Stimulated activated CD8-positive, alpha-beta memory T cell treated with anti-CD3 and anti-CD28 coated beads, Interleukin-15, amount 100 ng/mL, for 48 hours (primary cell): Measurements from ENCODE around the gene GGA3.
A peak's percentile ranks its signal among the peaks of the same experiment; 100 is the strongest.
"Not testable (repeated sequence)": the region's sequence is repeated elsewhere in the genome, so short reads cannot be mapped to it uniquely, and the experiment has no call there.

Experiments used
- DNase-seq, 2 donors: peaks; one replicate each; pipeline ENCODE4 v3.0.0-alpha.2; 2020; ENCODE audit warnings: low read depth in 2 of 2

Gene GGA3

DNA sequence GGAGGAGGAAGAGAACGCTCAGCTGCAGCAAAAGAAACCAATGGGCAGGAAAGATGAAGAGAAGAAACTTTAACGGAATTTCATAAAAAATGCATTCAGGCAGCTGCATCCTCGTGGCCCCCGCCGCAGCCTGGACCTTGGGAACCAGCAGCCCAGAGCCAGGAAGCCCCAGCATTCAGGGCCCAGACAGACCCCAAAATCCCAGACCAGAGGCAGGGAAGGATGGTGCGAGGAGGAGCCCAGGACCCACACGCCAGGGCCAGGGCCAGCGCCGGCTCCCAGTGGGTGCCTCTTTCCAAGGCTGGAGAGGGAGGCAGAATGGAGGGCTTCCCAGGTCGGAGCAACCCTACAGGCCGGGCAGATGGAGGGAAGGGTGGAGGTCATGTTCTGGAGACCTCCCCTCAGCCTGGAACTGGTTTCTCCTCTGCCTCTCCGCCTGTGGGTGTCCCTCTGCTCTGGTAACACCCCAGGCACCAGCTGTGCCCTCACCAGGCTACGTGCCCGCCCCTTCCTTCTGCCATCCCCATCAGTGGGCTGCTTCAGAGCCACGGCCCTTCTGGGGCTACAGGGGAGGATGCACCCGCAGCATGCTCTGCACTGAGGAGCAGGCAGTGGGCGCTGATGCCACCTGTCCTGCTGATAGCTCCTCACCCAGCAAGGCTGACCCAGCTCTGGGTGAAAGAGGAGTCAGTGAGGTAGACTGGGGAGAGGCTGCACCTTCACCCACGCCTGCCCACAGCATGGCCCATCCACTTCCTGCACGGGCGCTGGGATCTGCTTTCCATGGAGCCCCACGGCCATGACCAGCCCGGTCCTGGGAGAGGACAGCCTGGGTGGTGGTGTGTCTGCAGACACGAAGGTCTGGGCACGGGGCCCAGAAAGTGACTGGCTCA, 10.8 kb upstream of the GGA3 start:
- DNase-seq: no peak

DNA sequence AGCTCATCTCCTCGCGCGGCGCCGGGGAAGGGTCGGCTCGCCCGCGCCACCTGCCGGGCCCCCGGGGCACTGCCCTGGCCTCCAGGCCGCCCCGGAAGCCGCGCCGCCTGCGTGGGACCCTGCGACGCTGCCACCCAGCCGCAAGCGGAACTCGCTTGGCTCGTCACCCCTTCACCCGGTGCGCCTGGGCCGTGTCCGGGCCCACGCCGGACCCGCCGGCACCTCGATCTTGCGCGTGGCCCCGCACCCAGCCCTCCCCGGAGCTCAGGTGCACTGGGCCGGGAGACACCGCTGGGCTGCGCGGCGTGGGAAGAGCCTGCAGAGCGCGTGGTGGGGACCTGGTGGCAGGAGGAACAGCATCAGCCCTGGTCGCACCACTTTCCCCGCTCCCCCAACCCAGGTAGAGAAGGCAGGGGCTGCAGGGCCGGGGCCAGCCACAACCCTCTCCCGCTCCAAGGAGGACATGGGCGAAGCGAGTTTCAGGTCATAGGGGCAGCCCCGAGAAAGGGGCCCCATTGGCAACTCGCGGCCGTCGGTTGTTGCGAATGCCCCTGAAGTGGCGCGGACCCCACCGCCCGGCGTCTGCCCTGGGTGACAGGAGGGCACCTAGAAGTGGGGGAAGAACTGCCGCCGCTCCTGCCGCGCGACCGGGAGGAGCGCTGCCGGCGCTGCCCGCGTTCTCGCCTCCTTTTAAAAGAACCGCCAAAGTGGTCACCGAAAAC, 10.0 kb upstream of the GGA3 start:
- DNase-seq: peak; percentile 81 to 84

DNA sequence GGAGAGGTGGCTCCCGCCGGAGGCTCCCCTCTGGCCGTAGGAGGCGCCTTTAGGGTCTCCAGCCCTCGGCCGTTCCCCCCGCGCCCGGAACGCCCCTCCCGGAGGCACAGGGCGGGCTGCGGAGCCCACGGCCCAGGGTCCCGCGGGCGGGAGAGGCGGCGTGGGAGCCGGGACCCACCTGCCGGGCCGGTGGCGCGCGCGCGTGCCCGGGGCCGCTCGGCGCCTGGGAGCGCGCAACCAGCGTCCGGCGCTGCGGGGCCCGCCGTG, 9.5 kb upstream of the GGA3 start, which contains the start of gene MIF4GD:
Gene MIF4GD (minus strand): TSS at position 266 of the 267 bp plus-strand sequence. CDS start 1,036 bp downstream, outside the sequence.
- no peak for DNase-seq

DNA sequence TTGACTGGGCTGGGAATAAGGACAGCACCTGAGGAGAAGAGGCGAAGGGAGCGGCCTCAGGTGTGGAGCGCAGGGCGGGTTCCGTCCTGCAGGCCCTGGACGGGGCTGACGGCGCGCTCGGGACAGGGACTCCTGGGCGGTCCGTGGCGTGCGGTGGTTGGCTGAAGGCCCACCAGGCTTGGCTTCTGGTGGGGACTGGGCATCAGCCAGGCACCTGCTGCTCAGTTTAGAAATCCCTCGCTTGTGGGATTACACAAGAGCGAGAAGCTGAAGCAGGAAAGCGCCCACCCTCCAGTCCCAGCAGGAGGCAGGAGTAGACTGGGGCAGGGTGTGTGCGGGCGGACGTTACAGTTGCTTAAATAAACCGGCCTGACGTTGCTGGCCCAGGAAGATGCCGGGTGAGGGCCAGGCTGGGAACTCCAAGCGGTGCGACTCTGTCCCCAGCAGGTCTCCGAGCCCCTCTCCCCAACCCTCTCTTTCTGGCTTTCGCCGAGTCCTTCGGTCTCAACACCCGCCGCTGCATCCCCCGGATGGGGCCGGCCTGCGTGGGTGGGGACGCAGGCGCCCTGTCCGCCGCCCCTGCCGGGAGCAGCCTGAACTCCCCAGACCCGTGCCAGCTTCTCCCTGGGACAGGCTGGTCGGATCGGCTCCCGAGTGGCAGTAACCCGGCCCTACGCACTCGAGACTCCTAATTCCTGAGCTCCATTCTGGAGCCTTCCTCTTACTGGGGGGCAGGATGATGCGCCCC, 9.0 kb upstream of the GGA3 start:
- peak; percentile 55 to 66 for DNase-seq

DNA sequence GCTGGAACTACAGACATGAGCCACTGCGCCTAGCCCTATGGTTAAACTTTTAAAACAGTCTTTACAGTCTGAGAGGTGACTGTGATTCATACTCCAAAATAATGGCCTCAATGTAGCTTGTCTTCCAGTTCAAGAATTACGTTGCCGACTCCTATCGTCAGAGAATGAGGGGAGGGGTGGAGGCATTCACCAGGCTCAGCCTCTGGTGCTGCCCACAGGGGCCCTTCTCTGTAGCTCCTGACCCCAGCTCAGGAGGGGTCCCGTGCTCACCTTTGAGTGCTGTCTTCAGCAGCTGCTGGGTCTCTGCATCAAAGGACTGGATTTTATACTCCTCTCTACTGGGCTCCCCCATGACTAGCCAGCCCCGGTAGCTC, 8.4 kb upstream of the GGA3 start:
- no peak for DNase-seq

DNA sequence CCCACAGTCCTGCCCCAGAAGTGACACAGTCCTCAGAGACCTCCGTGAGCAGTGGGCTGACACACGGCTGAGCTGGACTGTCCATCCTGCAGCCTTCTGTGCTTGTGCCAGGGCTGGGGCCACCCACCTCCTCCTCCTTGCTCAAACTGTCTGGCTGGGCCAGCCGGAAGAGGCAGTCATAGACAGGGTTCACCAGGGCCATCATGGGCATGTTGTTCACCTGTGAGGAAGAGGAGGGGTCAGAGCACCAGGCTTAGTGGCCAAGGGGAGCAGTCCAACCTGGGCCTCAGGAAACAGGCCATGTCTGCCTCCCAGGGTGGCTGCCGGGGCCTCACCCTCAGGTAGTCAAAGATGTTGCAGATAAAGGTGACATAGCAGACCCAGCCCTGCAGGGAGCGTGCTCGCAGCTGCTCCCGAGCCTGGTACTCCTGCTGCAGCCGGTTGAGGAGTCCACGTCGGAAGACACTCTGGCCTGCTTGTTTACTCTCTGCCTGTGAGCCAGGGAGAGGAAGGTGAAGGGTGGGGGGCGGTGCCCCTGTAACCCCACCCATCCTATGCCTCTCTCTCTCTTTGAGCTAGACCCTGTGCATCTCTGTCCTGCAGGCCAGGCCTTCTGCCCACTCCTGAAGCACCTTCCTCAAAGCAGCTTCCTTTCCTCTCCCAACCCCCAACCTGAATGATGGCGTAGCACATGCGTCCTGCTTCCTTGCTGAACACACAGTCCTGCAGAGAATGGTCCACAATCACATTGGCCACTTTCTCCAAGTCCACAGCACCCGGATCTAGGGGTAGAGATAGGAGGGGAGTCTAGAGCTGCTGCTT, 6.2 kb upstream of the GGA3 start:
- DNase-seq: no peak

DNA sequence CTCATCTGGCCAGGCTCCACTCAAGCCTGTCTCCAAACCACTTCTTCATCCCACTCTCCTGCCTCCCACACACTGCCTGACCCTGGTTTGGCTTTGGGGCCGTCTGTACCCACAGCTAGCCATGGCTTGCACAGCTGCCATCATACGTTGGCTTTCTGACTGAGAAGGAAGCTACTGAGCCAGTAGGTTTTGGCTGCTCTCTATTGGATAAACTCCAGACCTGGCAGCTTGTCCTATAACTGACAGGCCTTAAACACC, 5.7 kb upstream of the GGA3 start:
- DNase-seq: no peak

DNA sequence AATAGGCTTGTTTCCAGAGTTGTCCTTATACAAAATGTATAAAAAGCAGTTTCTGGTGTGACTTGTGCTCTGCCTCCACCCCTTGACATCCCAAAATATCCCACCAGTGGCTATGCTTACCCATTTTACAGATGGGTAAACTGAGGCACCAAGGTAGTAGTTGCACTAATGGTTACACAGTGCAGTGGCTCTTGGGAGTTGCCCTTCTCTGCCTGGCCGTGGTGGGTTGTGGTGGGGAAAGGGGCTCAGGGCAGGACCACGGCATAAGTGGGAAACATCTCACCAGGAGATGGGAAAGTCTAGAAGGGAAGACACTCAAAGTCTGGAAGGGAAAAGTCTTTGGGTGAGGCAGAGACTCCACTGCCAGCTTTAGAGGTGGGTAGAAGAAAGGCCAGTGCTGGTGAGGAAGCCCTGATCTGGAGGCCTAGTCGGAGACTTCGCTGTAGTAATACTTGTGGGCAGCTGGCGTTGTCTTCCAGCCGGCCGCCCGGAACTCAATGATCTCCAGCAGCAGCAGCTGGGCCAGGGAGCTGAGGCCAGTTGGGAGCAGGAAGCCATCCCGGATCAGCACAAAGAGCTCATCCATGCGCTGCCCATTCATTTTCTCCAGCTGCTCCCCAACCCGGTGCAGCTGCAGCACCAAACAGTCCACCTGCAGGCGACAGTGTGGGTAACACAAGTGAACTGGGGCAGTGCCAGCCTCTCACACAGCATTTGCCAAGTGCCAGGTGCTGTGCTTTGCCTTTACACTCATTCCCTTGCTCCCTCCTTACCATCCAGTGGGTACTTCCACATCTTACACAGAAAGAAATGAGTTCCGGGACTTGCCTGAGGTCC, 5.1 kb upstream of the GGA3 start:
- DNase-seq: no peak

DNA sequence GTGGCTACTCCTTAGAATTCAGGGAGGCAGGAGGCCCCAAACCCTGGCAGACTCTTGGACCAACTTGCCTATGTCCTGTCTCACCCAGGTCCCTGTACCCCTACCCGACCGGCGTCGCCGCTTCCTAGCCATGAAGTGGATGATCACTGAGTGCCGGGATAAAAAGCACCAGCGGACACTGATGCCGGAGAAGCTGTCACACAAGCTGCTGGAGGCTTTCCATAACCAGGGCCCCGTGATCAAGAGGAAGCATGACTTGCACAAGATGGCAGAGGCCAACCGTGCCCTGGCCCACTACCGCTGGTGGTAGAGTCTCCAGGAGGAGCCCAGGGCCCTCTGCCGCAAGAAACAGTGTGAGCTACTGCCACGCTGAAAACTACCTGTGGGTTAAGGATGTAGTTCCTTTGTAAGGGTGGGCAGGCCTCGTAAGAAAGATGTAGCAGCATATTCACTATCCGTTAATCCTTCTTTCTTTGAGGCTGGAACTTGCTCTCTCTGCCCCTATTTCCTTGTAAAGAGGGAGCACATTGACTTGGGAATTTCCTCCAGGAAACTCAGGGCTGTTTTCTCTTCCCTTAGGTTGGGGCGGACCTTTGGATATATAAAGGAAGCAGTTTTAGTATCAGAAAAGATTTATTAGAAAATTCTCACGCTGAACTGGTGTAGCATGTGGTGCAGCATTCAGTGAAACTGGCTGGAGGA, 4.4 kb upstream of the GGA3 start:
- DNase-seq: no peak

DNA sequence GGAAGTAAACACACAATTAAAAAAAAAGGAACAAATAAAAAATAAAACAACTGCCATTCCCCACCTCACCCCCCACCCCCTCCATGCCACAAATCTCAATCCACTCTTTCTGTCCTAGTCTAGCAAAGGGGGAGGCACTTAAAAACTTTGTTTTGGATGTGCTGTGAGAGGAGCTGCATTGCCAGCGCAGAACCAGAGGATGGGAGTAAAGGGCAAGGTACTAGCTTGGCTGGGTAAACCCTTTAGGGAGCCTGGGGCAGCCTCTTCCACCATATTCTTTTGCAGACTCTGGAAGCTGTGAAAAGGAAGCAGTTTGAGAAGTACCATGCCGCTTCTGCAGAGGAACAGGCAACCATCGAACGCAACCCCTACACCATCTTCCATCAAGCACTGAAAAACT, 1.6 kb upstream of the GGA3 start:
- DNase-seq: no peak

DNA sequence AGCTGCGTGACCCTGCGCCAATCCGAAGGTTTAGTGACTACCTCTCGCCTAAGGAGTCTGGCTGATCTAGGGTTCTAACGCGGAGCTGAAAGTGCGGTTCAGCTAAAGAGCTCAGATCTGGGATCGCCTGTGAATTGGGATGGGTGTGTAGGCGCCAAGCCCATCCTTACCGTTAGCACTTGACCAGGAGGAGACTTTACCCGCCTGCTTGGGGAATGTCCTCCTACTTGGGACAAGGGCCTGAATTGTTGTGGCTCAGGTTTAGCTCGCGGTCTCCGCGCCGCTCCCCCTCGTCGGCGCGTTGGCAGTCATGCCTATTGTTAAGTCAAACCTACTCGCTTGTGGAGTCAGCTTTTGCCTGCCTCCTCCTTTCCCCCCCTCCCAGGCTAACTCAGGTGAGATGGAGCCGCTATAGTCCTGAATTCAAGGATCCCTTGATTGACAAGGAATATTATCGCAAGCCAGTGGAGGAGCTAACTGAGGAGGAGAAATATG, 753 bp upstream of the GGA3 start:
- no peak for DNase-seq

DNA sequence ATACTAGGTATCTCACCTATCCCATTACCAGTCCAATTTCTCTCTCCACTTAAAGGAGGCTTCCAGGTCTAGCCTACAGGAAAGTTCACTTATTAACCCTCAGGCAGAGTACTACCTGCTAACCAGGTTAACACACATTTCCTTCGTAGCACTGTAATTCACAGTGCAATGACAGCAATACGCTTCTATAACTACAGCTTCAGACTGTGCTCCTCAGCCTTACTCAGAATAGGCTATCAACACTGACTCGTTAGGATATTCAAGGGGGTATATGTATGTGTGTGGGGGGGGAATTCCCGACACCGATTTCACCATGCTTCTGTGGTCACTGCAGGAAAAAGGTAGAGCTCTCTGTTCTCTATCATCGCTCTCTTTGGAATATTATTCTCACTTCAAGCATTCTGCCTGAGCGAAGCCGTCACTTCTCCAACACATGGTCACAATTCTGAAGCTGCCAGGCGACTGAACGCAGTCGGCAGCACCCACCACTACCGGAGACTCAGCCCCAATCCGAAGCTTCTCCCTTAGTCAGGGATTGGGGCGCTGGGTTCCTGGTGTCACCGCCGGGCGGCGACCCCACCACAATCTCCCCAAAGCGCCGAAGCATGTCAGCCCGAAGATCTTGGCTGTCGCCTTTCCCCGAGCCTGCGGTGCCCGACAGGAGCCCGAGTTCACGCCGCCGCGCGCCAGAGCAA, 618 bp downstream of the GGA3 start:
- no peak for DNase-seq

DNA sequence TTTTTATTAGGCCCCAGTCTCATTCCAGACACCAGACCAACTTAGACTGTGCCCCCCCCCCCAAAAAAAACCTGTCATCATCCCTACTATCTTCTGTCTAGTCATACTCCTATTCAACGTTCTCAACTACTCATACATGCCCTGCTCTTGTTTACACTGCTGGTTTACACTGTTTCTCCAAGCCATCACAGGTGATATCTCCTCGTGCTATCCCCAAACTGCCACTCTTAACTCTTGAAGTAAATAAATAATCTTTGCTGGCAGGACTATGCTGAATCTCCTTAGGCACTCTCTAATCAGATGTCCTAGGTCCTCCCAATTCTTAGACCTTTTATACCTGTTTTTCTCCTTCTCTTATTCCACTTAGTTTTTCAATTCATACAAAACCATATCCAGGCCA, 4.2 kb downstream of the GGA3 start:
- not testable (repeated sequence) for DNase-seq

DNA sequence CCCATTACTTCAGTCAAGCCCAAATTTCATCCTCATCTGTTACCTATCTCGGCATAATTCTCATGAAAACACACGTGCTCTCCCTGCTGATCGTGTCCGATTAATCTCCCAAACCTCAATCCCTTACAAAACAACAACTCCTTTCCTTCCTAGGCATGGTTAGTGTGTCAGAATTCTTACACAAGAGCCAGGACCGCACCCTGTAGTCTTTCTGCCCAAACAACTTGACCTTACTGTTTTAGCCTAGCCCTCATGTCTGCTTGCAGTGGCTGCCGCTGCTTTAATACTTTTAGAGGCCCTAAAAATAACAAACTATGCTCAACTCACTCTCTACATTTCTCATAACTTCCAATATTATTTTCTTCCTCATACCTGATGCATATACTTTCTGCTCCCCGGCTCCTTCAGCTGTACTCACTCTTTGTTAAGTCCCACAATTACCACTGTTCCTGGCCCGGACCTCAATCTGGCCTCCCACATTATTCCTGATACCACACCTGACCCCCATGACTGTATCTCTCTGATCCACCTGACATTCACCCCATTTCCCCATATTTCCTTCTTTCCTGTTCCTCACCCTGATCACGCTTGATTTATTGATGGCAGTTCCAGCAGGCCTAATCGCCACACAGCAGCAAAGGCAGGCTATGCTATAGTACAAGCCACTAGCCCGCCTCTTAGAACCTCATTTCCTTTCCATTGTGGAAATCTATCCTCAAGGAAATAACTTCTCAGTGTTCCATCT, 5.3 kb downstream of the GGA3 start:
- not testable (repeated sequence) for DNase-seq

DNA sequence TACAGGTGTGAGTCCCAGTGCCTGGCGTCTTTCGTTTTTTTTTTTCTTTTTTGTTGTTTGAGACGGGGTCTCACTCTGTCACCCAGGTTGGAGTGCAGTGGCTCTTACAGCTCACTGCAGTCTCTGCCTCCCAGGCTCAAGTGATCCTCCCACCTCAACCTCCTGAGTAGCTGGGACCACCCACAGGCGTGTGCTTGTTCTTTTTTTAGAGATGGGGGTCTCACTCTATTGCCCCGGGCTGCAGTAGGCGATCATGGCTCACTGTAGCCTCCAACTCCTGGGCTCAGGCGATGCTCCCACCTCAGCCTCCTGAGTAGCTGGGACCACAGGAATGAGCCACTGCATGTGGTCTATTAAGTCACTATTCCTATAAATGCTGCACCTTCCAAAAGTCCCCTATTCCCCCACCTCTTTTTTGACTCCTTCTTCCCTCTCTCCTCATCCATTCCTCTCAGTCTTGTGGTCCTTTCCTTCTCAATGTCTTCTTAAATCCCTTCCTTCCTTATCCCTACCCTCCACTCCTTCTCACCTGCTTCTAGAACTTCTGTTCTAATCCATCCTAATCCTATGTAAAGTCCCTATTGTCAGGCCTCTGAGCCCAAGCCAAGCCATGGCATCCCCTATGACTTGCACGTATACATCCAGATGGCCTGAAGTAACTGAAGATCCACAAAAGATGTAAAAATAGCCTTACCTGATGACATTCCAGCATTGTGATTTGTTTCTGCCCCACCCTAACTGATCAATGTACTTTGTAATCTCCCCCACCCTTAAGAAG, 9.2 kb downstream of the GGA3 start:
- DNase-seq: no peak

DNA sequence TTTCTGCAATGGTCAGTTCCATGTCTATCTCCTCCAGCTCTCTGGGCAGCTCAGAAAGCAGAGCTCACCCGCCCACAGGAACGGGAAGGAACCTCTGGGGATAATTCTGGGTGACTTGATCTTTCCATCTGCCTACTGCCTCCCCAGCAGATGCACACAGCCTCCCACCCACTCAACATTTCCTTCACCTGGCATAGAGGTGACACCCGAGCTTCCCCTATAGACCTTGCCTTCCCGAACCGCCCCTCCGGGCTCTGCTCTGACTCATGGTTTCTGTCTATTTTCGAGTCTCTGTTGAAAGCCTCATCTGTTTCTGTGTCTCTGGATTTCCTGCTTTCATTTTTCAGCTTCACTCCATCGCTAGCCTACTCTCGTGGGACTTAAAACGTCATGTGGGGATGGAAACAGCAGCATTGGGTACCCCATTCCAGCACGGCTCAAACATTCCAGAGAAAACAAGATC, 11.4 kb downstream of the GGA3 start:
- peak; percentile 81 to 82 for DNase-seq

DNA sequence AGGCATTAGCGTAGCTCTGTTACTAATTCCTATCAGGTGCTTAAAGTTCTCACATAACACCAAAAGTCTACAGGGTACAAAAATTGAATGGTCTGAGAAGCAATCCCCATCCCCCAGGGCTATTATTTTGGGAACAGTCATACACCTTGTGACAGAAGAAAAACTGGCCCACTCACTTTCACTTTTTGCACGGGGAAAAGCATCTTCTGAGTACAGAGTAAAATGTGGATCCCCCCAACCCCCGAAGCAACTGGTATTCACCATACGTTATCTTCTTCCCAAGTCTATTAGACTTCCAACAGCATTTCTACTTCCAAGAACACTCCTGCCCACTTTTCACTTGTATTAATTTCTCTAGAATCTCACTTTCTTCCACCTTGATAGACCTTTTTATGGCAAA, 11.8 kb downstream of the GGA3 start:
- no peak for DNase-seq

DNA sequence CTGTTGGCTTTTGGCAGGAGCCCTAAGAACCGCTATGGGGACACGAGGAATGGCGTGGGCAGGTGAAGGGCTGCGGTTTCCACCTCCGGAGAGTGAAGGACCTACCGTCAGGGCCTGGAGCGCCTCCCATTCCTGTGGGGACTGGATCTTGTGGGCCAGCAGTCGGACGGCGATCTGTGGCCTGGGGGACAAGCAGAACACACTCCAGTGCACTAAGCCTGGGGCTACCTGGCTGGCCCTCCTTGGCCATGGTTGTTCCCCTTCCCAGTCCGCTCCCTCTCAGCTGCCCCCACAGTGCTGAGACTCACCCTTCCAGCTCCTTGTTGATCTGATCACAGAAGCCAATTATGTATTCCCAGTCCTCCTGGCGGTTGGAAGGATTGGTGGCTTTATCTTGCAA, 15.0 kb downstream of the GGA3 start:
- no peak for DNase-seq
